Epithelial cell of prostate (primary cell): ENCODE results near the gene TADA2B.

Experiments
- DNase-seq: peaks from one replicate; pipeline ENCODE4 v3.0.0-alpha.2; 2011; ENCODE audit warnings: low read depth, low spot score
- H3K27ac ChIP-seq: fragments of 450-650 bp; 2 replicates; pipeline ENCODE4 v1.5.1; 2017; ENCODE audit warnings: mild to moderate bottlenecking

The TADA2B gene

DNA sequence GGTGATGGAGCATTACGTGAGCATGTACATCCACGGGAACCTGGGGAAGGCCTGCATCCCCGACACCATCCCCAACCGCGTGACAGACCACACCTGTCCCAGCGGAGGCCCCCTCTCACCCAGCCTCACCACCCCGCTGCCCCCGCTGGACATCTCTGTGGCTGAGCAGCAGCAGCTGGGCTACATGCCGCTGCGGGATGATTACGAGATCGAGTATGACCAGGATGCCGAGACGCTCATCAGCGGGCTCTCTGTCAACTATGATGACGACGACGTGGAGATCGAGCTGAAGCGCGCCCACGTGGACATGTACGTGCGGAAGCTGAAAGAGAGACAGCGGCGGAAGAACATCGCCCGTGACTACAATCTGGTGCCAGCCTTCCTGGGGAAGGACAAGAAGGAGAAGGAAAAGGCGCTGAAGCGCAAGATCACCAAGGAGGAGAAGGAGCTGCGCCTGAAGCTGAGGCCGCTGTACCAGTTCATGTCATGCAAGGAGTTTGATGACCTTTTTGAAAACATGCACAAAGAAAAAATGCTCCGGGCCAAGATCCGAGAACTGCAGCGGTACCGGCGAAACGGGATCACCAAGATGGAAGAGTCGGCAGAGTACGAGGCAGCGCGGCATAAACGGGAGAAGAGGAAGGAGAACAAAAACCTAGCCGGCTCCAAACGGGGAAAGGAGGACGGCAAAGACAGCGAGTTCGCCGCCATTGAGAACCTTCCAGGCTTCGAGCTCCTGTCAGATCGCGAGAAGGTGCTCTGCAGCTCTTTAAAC lies 11.1 kb downstream of the TADA2B start:
- DNase-seq = no peak
- peak overlapping the region; percentile 39 for H3K27ac ChIP-seq

DNA sequence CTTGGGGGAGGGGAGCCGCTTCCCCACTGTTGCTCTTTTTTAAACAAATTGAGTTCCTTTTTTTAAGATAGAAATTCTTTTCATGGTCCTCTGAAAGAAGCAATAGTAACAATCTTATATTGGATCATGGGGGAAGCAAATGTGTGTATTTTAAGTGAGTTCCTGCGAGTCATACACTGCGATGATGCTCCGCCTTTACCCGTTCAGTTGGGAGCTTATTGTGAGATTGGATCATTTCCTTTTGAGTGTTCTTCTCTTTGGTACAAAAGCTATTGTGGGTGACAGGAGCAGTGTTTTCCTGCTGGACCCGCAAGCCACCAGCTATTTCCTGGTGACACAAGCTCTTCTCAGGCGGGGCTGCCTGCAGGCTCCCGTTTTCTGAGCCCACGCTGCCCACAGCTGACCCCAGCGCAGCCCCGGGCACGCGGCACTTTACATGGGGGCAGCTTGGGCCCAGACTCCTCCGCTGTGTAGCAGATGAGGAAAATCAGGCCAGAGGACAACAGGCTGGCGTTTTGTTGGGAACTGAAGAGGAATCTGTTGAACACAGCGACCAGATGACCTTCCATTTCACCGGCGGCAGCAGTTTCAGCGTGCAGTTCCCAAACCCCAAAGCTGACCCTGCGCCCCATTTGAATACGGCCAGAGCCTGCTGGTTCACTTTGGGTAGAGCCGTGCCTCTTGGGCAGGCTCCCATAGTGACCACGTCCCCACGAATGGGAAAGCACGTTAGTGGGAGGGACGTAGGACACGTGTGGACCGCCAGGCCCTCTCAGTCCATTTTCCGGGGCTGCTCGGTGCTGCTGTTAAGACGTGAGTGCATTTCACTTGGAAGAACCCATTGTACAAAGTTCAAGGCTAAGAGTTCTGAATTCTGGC lies 12.2 kb downstream of the TADA2B start:
- no peak for DNase-seq

DNA sequence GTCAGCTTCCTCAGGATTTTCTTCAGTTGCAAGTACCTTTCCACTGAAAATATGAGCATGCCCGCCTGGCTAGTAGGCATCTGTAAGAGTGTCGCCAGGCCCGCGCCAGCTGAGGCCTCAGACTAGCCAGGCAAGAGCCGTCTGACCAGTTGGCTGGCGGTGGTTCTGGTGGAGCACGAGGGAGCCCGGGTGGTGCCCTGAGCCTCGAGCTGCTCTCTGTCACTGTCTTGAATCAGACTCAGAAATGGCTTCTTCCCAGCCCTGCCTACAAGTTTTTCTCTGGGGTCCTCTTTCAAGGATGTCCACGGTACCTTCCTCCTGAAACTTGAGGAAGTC lies 12.8 kb downstream of the TADA2B start:
- H3K27ac ChIP-seq = no peak overlapping the region
- DNase-seq = no peak

More for the DNA sequence above, 12.2 kb downstream of the TADA2B start:
- peak overlapping the region; percentile 39 for H3K27ac ChIP-seq

DNA sequence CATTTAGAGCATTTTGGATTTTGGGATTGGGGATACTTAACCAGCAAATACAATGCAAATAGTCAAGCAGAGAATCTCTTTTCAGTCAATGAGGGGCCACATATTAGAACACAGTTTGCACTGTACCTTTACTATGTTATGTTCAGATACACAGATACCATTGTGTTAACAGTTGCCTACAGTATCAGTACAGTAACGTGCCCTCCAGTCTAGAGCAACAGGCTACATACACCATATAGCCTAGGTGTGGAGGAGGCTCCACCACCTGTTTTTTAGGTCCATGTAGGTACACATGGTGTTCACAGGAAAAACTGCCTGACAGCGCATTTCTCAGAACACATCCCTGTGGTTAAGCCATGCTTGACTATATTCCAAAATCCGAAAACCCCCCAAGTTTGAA lies 15.6 kb downstream of the TADA2B start:
- no peak for DNase-seq
- H3K27ac ChIP-seq = no peak overlapping the region

DNA sequence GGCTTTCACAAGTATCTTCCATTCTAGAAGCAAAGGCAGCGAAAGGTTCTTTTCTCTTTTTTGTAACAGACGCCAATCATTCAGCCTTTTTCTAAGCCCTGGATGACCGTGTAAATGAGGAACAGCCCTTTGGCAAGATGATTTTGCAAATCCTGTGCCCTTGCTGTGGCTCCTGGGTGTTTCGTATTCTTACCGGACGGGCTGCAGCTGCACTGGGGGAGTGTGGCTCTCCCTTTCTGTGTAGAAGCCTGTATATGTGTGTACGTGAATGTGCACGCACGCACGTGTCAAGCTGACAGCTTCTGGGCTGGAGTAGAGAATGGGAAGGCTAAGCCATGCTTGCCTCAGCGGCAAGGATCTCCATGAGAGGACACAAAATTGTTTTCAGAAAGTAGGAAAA lies 16.5 kb downstream of the TADA2B start:
- H3K27ac ChIP-seq = no peak overlapping the region
- no peak for DNase-seq

DNA sequence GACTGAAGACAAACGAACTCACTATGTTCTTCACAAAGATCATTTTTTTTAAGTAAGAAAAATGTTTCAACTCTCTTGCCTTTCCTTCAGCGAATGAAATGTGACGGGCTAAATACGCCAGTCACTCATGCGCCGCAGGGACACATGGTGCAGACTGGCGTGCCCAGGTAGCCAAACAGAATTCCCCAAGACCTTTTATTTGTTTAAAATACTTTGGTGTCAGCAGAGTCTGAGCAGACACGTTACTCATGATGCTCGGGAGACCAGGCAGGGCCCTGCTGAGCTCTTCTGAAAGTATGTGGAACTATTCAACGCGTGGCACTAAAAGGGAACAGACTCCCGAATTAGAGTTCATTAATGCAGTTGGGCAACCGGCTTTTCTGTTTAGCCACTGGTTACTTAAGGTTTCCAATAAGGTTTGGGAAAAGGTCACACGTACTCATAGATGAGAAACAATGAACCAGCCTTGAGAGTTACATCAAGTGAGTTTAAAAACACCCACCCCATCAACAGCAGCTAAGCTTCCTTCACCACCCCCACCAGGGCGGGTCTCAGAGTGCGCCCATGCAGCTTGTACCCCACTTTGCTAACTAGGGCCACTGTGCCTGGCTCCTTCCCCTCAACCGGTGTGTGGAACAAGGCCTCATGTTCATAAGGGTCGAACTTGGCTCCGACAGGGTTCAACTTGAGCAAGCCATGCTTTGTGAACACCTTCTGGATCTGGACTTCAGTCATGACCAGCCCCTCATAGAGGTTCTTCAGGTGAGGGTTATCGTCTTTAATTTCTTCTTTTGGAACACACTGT lies 17.4 kb downstream of the TADA2B start:
- no peak overlapping the region for H3K27ac ChIP-seq
- no peak for DNase-seq

DNA sequence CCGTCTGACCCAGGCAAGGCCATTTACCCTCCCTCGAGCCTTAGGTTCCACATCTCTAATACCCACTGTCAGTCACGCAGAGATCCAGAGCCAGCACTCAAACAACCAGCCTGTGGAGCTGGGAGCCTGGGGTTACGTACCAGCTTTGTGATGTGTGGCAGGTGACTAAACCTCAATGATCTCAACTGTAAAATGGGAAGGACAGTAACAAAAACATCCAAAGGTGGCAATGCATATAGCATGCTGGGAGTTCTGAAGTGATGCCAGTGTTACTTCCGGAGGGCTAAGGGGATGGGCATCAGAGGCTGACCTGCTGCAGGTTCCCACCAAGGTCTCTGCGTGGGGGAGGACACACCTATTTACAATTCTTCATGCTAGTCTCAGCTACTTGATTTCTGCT lies 18.6 kb downstream of the TADA2B start:
- DNase-seq = no peak
- H3K27ac ChIP-seq = no peak overlapping the region

DNA sequence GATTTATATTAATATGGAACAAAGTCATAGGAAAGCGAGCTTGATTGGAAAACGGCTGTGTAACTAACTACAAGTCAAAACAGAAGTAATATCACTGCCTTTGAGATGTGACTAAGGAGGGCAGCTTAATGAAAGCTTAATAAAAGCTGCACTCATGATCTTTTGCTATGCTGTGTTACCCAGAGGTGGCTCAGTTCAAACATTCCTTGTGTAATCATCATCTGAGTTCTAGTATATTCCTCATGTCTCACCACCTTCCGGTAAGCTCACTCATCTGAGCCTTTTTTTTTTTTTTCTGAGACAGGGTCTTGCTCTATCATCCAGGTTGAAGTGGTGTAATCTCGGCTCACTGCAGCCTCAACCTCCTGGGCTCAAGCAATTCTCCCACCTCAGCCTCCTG lies 19.6 kb downstream of the TADA2B start:
- H3K27ac ChIP-seq = no peak overlapping the region

DNA sequence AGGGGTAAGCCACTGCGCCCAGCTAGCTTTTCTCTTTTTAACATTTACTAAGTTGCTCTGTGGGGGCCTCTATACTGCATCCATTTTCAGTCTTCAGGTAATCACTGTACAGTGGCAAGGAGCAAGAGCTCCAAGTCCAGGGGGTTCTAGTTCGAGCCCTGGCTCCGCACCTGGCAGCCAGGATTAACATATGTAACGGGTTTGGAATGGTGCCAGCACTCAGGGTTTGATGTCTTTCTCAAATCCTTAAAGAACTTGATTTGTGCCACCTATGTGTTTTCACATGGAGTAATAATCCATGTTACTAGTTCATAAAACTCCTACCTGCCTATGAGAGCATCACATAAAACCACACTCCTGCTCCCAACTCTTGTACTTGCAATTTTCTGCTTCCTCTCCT lies 20.2 kb downstream of the TADA2B start:
- no peak for DNase-seq
- H3K27ac ChIP-seq = no peak overlapping the region

More for the DNA sequence above, 19.6 kb downstream of the TADA2B start:
- DNase-seq = no peak

DNA sequence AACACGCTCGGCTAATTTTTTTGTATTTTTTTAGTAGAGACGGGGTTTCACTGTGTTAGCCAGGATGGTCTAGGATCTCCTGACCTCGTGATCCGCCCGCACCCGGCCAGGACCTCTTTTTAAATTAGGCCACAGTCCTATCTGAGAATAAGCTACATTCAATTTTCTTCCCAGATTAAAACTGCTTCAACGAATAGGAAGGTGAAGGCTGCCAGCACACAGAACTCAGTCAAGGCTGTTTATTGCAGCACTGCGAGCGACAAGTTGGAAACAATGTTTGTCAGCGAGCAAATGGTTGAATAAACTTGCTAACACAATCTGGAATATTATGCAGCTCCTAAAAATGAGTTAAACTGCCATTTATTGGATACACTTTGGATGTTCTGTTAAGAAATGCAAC lies 22.8 kb downstream of the TADA2B start:
- H3K27ac ChIP-seq = no peak overlapping the region
- no peak for DNase-seq

DNA sequence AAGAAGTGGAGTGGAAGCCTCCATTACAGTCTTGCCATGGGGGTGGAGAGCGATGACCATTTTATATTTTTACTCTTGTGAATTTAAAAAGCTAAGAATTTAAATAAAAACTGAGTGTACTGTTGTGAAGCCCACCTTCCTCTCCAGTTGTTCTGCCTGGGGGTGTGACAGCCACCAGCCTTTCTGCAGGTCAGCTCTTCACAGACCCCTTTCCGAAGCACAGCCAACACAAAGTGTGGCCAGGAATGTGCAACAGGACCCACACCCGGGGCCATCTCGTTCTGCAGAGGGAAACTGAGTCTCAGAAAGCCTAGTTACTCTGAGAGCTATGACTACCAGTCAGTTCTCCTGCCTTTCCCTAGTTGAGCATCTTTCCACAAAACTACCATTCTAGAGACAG lies 23.3 kb downstream of the TADA2B start:
- no peak overlapping the region for H3K27ac ChIP-seq
- no peak for DNase-seq

DNA sequence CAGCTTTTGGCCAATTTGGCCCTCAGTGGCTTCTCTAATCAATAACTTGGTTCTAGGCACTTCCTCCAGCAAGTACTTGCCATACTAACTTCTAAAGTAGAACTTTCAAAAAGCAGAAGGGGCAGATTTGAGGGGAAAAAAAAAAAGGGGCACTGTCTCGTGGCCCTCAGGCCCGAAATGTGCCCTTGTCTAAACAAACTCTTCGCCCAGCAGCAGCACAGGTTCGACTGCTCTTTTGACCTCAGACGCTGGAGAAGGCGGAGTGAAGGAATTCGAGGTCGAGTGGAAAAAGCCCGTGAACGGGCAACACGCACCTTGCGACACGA lies 23.9 kb downstream of the TADA2B start:
- peak overlapping the region; percentile 72 for H3K27ac ChIP-seq
- no peak for DNase-seq

DNA sequence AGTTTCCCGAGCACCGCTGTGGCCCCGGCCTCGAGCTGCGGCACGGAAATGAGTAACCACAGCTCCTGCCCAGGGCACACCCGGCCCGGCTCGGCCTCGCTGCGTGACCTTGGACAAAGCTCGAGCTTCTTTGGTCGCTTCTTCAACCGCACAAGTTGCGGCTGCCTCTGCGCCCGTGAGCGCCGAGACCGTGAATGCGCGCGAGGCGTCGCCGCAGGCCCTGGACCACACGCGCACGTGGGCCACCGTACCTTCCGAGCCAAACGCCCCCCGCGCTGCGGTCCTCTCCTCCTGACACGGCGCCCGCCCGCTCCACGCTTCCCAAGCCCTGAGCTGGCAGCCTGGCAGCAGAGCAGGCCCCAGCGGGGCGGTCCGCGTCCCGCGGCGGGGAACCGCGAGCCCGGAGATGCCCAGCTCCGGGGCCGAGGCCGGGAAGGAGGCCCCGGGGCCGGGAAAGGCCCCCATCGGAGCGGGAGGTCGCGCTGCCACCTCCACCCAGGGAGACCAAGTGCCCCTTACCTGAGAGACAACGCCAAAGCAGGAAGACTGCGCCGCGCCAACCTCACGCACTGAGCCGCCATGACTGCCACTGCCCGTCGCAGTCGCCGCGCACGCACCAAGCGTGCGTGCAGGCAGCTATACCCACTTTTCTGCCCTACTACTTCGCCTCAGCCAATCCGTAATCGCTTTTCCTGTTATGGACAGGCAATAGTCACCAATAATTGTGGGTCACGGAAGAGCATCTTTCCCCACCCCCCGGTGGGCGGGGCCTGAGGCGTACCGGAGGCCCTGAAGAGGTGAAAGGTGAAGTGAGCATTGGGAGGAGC lies 24.5 kb downstream of the TADA2B start, which contains the start of gene GRPEL1:
TSS of gene GRPEL1 (minus strand) at position 613 of the 827 bp plus-strand sequence. CDS start at position 581, 32 bp downstream.
- H3K27ac ChIP-seq = peak within 1 kb of the TSS; percentile 72
- DNase-seq = peak; percentile 97

DNA sequence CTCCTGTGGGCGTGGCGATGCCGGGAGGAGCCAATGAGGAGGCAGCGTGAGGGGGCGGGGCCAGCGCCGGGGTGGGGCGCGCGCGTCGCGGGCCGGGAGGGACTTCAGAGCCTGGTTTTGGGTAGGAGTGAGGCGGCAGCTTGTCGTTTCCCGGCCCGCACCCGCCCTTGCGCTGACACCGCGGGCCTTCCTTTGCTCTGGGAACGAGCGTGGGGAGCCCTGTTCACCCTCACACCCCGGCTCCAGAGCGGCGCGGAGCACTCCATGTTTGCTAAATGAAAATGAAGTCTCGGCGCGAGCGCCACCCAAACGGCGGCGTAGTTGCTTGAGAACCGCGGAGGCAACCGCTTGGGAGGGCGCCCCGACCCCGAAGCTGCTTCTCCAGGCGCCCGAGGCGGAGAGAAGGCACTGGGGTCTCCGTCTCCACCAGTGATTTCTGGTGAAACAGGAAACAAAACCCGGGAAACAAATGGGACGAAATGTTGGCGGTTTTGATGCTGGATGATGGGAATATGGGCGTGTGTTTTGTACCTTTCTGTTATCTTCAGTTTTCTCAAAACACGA lies 25.2 kb downstream of the TADA2B start:
- DNase-seq = no peak
- H3K27ac ChIP-seq = peak overlapping the region; percentile 72

DNA sequence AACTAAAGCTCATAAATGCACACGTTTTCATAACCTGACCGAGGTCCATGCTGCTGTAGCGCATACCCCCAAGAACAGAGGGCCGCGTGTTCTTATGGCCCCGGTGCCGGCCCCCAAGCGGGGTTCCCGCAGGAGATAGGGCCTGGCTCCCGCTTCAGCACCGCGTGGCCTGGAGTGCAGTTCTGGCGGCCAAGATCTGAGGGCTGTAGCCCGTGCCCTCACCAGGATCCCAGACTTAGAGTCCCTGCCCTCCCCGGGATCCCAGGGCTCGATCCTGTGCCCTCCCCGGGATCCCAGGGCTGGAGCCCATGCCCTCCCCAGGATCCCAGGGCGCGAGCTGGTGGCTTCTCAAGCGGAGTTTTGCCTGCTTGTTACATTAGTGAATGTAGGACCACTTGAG lies 25.7 kb downstream of the TADA2B start:
- DNase-seq = no peak
- H3K27ac ChIP-seq = peak overlapping the region; percentile 72

DNA sequence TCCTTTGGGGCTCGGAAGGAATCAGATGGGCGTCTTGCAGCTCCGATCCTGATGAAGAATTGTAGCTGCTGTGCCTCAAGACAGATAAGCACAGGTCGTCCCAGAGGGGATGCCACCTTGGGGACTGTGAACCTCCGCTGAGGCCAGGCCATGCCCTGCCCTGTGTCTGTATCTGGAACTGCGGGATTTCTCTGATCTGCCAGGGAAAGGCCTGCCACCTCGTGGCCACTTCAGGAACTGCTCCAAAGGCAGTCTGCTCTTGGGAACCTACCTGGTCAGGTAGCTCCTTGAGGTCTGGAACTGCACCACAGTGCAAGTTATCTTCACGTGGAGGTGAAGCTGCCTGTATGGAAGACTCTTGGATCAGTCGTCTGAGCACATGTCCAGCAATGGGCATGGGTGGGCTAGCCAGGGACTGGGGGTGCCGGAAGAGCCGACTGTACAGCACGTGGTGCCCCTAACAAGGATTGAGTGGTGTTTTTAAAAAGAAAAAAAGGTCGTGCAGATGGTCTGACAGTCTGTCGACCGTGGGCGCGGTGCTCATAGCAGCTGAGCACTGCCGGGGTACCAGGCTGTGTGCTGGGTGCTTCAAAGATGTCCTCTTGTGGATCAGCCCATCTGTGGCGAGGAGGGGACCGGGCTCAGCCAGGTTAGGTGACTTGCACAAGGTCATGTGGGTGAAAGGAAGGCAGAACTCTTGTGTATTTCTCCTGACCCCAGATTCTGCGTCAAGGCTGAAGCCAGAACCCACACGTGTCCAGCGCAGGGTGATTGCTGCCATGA lies 27.7 kb downstream of the TADA2B start:
- H3K27ac ChIP-seq = no peak overlapping the region
- no peak for DNase-seq

DNA sequence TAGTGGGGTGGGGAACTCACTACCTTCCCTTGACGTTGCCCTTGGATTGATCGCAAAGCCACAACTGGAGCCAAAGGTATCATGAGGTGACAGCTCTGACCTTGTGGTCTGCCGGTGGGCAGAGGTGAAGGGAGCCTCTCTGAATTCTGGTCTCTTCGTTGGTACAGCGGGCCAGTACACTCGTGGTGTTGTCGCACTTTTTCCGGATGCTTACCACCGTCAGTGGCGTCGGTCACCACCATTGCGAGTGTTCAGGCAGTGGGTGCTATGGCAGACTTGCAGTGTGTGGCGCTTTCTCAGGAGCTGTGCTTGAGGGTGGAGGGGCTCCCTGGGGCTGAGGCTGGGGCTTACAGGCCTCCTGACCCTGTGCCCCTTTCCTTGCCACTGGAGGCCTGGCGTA lies 29.9 kb downstream of the TADA2B start:
- no peak for DNase-seq
- no peak overlapping the region for H3K27ac ChIP-seq

DNA sequence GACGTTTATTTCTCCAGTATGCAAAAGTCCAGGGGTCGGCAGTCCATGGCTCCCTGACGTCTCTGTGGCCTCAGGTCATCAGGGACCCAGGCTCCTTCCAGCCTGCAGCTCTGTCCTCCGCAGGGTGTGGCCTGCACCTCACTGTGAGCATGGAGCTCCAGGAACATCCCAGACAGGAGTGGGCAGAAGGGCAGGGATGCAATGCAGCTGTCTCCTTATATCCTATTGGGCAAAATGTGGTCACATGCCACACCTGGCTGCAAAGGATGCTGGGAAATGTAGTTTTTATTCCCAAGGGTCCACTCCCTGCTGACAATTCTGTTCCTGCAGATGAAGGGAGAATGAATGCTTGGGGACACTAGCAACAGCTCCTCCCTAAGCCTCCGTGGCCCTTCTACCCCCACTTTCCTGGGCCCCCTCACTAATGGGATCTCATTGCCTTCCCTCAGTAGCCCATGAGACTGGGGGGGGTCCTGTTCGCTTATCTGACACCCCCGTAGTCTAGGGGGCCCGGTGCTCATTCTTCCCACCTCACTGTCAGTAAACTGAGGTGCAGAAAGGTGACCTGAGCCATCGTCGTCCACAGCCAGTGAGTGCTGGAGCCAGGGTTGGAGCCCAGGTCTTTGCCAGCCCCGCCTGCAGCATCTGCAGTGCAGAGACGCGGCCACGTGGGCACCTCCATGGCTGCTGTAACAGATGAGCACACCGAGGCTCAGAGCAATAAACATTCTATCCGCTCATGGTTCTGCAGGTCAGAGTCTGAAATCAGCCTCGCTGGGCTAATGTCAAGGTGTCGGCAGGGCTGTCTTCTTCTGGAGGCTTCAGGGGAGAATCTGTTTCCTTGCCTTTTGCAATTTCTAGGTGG lies 30.6 kb downstream of the TADA2B start:
- DNase-seq = no peak
- H3K27ac ChIP-seq = no peak overlapping the region
